ENCODE measurements around the gene ZNF19.

ZNF19 gene

DNA sequence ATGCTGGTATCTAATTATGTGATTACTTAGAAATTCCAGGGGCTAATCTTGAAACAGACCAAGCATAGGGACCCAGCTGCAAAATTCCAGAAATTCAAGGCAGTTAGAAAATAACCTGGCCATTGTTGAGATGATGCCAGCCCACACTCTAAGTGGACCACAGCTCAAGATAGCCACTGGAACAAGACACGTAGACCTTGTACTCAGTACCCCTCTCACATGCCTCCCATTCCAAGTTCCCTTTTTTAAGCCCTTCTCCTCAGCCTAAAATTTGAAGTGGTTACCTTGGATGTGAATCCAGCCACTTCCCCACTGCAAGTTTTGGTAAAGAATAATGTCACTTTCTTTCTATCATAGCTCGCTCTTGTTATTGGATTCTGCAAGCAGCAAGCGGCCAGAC, 4.1 kb upstream of the ZNF19 start:
- DNase-seq (ENCODE audit: low read depth, low spot score): no peak
- H3K4me3 ChIP-seq (ENCODE audit: low read depth, low read length): no peak overlapping the region
- TF ChIP-seq, protein P1, sequence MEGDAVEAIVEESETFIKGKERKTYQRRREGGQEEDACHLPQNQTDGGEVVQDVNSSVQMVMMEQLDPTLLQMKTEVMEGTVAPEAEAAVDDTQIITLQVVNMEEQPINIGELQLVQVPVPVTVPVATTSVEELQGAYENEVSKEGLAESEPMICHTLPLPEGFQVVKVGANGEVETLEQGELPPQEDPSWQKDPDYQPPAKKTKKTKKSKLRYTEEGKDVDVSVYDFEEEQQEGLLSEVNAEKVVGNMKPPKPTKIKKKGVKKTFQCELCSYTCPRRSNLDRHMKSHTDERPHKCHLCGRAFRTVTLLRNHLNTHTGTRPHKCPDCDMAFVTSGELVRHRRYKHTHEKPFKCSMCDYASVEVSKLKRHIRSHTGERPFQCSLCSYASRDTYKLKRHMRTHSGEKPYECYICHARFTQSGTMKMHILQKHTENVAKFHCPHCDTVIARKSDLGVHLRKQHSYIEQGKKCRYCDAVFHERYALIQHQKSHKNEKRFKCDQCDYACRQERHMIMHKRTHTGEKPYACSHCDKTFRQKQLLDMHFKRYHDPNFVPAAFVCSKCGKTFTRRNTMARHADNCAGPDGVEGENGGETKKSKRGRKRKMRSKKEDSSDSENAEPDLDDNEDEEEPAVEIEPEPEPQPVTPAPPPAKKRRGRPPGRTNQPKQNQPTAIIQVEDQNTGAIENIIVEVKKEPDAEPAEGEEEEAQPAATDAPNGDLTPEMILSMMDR (IDR thresholded peaks at IDR 0.05; ENCODE audit: low read depth, low read length): no peak
- in situ Hi-C loops (cut with HindIII; ENCODE audit: low sequenced_read_pairs): no loop called here

DNA sequence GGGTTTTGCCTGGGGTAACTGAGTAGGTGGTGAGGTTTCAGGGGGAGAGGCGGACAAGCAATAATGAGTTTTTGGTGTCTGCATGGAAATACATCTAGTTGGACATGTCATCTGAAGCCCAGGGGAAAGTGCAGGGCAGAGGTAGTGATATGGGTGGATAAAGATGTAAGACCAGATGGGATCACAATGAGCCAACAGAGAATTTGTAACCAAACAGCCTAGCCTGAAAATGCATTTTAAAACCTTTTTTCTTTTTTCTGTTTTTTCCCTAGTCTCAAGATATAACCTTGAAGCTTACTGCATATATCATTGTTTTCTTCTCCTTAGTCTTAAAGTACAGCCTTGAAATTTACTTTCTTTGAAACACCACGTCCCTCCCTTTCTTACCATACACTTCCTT, 3.7 kb upstream of the ZNF19 start:
- in situ Hi-C loops (cut with HindIII; ENCODE audit: low sequenced_read_pairs): no loop called here
- TF ChIP-seq, protein P1 (IDR thresholded peaks at IDR 0.05; ENCODE audit: low read depth, low read length): no peak
- H3K4me3 ChIP-seq (ENCODE audit: low read depth, low read length): no peak overlapping the region
- no peak for DNase-seq (ENCODE audit: low read depth, low spot score)

DNA sequence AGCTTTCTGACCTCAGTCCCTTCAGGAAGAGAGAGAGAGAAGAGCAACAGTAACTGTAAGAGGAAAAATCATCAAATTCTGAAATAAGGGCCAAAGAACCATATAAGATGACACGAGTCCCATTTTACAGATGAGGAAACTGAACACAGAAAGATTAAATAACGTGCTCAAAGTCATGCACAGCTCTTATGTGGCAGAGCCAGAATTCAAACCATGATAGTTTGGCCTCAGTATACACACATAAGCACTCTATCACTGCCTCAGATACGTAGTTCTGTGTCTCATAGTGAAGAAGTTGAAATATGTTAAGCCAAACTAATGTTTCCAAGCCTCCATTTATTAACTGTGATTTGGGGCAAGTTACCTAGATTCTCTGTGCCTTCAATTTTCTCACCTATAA, 1.9 kb upstream of the ZNF19 start:
- in situ Hi-C loops (cut with HindIII; ENCODE audit: low sequenced_read_pairs): no loop called here
- no peak for DNase-seq (ENCODE audit: low read depth, low spot score)
- TF ChIP-seq, protein P1 (IDR thresholded peaks at IDR 0.05; ENCODE audit: low read depth, low read length): no peak
- H3K4me3 ChIP-seq (ENCODE audit: low read depth, low read length): no peak overlapping the region

DNA sequence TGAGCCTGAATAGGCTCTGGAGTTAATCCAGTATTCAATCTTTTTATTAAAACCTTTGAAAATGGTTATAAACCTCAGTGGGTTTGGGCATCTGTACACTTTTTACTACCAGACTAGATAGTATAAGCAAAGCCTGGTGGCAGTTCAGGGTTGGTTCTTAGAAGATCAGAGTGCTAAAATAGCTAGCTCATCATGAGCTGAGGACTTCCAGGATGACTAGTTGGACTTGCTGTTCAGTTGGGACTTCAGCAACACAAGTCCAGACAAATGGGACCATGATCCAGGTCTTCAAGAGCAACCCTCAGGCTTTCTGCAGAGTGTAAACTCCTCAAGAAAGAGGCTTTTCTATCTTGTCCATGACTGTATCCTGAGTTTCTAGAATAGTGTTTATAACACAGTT, 1.2 kb upstream of the ZNF19 start:
- TF ChIP-seq, protein P1 (IDR thresholded peaks at IDR 0.05; ENCODE audit: low read depth, low read length): no peak
- H3K4me3 ChIP-seq (ENCODE audit: low read depth, low read length): no peak overlapping the region
- in situ Hi-C loops (cut with HindIII; ENCODE audit: low sequenced_read_pairs): no loop called here
- no peak for DNase-seq (ENCODE audit: low read depth, low spot score)

DNA sequence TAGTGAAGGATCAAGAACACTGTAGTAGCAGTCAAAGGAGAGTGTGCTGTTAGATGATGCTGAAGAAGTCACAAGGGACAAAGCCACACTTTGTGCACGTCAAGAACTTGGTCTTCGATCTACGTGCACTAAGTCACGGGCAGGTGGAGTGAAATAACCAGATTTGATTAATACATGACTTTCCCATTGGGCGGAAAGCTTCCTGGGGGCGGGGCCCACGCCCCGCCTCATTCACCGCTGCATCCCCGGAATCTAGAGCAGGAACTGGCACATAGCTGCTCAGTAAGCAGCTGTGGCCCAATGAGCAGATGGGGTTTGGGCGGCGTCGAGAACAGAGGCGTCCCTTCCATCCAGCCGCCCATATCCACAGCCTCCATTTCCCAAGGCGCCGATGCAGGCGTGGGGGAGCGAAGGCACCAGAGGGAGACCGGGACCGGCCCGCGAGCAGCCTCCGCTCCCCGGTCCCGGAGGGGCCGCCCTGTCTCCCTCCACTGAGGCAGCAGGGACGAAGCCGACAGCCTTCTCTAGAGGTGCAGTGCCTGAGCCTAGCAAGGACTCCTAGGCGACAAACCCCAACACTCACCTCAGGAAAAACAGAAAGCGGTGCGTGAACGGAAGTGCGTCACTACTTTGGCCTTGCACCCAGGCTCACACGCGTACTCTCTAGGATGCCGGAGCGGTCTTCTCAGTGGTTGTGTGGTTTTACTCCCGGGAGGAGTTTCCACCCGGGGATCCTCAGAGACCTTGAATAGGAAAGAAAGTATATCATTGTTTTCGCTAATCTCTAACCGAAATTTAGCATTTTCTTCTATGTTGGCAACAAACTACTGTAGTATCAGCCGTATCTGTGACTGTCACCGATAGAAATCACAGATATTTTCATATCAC, 4.9 kb downstream of the ZNF19 start:
- in situ Hi-C loops (cut with HindIII; ENCODE audit: low sequenced_read_pairs): no loop called here
- peak; percentile 95 for DNase-seq (ENCODE audit: low read depth, low spot score)
- TF ChIP-seq, protein P1 (IDR thresholded peaks at IDR 0.05; ENCODE audit: low read depth, low read length): no peak
- H3K4me3 ChIP-seq (ENCODE audit: low read depth, low read length): peak overlapping the region; percentile 89

DNA sequence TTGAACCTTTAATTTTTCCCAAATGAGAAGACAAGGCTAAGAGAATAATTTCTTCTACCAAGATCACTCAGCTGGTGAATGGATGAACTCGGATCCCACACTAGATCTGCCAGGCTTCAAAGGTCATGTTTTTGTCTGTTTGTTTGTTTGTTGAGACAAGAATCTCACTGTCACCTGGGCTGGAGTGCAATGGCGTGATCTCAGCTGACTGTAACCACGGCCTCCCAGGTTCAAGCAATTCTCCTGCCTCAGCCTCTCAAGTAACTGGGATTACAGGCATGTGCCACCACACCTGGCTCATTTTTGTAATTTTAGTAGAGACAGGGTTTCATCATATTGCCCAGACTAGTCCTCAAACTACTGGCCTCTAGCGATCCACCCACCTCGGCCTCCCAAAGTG, 6.6 kb downstream of the ZNF19 start:
- DNase-seq (ENCODE audit: low read depth, low spot score): no peak
- TF ChIP-seq, protein P1 (IDR thresholded peaks at IDR 0.05; ENCODE audit: low read depth, low read length): no peak
- no peak overlapping the region for H3K4me3 ChIP-seq (ENCODE audit: low read depth, low read length)
- in situ Hi-C loops (cut with HindIII; ENCODE audit: low sequenced_read_pairs): no loop called here

Measured in astrocyte of the spinal cord (primary cell).